A549 (cell line): ENCODE results near the gene CHD6. TPM values are rescaled to one million over a fixed set of nuclear protein-coding genes. Genes with fewer than 3 reads are reported as not detected.

Experiments
- ATAC-seq, 2 experiments: fragments of 200-7000 bp in 1 of 2; fragments of >200 bp in 1 of 2; cut with Nextera tagmentation in 1 of 2; cut with Tn5 transposase in 1 of 2; 3 replicates each; pipeline versions ENCODE4 v1.8.0 to v1.9.1; 2018 to 2020; ENCODE audit warnings: mild to moderate bottlenecking in 1 of 2, moderate library complexity in 1 of 2
- CTCF ChIA-PET: fragments of 300-600 bp; sonication (Branson Sonifier 250); formaldehyde crosslinking; extraction: SDS; loops from one replicate; lab custom pipeline; 2021; ENCODE audit warnings: antibody characterized with exemption, inconsistent platforms; lab: Yijun Ruan, JAX
- POLR2A ChIA-PET: fragments of 350-600 bp; formaldehyde crosslinking; extraction: SDS; loops from one replicate; lab custom pipeline; 2021; ENCODE audit warnings: antibody characterized with exemption, inconsistent platforms; lab: Yijun Ruan, JAX
- DNase-seq, 2 experiments: peaks; one replicate each; pipeline versions ENCODE4 v3.0.0 to v3.0.0-alpha.2; 2011 to 2016; ENCODE audit warnings: low read depth in 1 of 2, low spot score in 1 of 2
- FAIRE-seq: peaks from 2 replicates; lab custom pipeline; 2011; peaks lifted over from hg19 to GRCh38; lab: Jason Lieb, UNC
- H3K27ac ChIP-seq, 2 experiments: fragments of >200 bp; sonication (Bioruptor Twin); formaldehyde crosslinking; 3 replicates each; pipeline ENCODE4 v1.5.1; 2016 to 2017
- H3K4me1 ChIP-seq: fragments of >200 bp; sonication (Bioruptor Twin); formaldehyde crosslinking; 3 replicates; pipeline ENCODE4 v1.6.1; 2016
- H3K4me2 ChIP-seq: fragments of >200 bp; sonication (Bioruptor Twin); formaldehyde crosslinking; 3 replicates; pipeline ENCODE4 v1.6.1; 2016
- H3K4me3 ChIP-seq: fragments of >200 bp; sonication (Bioruptor Twin); formaldehyde crosslinking; 3 replicates; pipeline ENCODE4 v1.5.1; 2016
- H3K9me3 ChIP-seq: fragments of >200 bp; sonication (Bioruptor Twin); formaldehyde crosslinking; 3 replicates; pipeline ENCODE4 v1.6.1; 2016
- CBX8 ChIP-seq: fragments of 200-600 bp; sonication (generic); IDR thresholded peaks from 2 replicates; pipeline ENCODE4 v1.6.1; 2016
- CHD4 ChIP-seq: fragments of 200-600 bp; sonication (generic); IDR thresholded peaks from 2 replicates; pipeline ENCODE4 v1.6.1; 2016; ENCODE audit warnings: antibody characterized with exemption, mild to moderate bottlenecking, borderline replicate concordance
- EHF ChIP-seq: fragments of 250-450 bp; sonication (Bioruptor Pico); IDR thresholded peaks from 2 replicates; pipeline ENCODE4 v1.5.0; 2020; ENCODE audit warnings: mild to moderate bottlenecking
- EP300 ChIP-seq, 2 experiments: fragments of >200 bp; sonication (Bioruptor Twin); formaldehyde crosslinking; IDR thresholded peaks; 2 replicates in 1 of 2; 3 replicates in 1 of 2; pipeline ENCODE4 v1.6.1; 2016 to 2017
- FOSB ChIP-seq: fragments of 250-450 bp; sonication (Bioruptor Pico); IDR thresholded peaks from 2 replicates; pipeline ENCODE4 v1.5.0; 2020; ENCODE audit warnings: mild to moderate bottlenecking, moderate library complexity
- FOSL2 ChIP-seq, 2 experiments: fragments of 450-650 bp in 1 of 2; fragments of >200 bp in 1 of 2; sonication (Bioruptor Twin) in 1 of 2; formaldehyde crosslinking; IDR thresholded peaks; 2 replicates each; pipeline versions ENCODE4 v1.5.0 to v1.6.1; 2016 to 2020; ENCODE audit warnings: mild to moderate bottlenecking in 1 of 2, moderate library complexity in 1 of 2
- FOXS1 ChIP-seq: fragments of 250-450 bp; sonication (Bioruptor Pico); IDR thresholded peaks from 2 replicates; pipeline ENCODE4 v1.5.0; 2020; ENCODE audit warnings: mild to moderate bottlenecking, moderate library complexity
- HDAC2 ChIP-seq: fragments of 200-600 bp; sonication (generic); IDR thresholded peaks from 2 replicates; pipeline ENCODE4 v1.6.1; 2016
- HOXA7 ChIP-seq: fragments of 250-450 bp; sonication (Bioruptor Pico); IDR thresholded peaks from 2 replicates; pipeline ENCODE4 v1.5.0; 2020; ENCODE audit warnings: mild to moderate bottlenecking, moderate library complexity
- HOXB5 ChIP-seq: fragments of 250-450 bp; sonication (Bioruptor Pico); IDR thresholded peaks from 2 replicates; pipeline ENCODE4 v1.5.0; 2020; ENCODE audit warnings: mild to moderate bottlenecking, moderate library complexity
- JUNB ChIP-seq: fragments of >200 bp; sonication (Bioruptor Twin); formaldehyde crosslinking; IDR thresholded peaks from 2 replicates; pipeline ENCODE4 v1.6.1; 2016
- KDM5A ChIP-seq: fragments of 200-600 bp; sonication (generic); IDR thresholded peaks from 2 replicates; pipeline ENCODE4 v1.6.1; 2016; ENCODE audit warnings: antibody characterized with exemption, mild to moderate bottlenecking
- MAFK ChIP-seq: fragments of 450-650 bp; IDR thresholded peaks from 2 replicates; pipeline ENCODE4 v1.6.1; 2014; ENCODE audit not compliant: partially characterized antibody
- MAZ ChIP-seq: fragments of 150-350 bp; IDR thresholded peaks from 2 replicates; pipeline ENCODE4 v1.6.1; 2014; ENCODE audit warnings: antibody characterized with exemption, low read depth, low read length, borderline replicate concordance
- MYC ChIP-seq: IDR thresholded peaks from 2 replicates; pipeline ENCODE4 v1.6.1; 2012; ENCODE audit warnings: mild to moderate bottlenecking, inconsistent platforms, low read length, improper control_type of control experiment, borderline replicate concordance
- NFE2L2 ChIP-seq: fragments of 150-350 bp; conservative IDR thresholded peaks from 2 replicates; pipeline ENCODE4 v1.6.1; 2014; ENCODE audit warnings: low read length
- POLR2AphosphoS2 ChIP-seq: conservative IDR thresholded peaks from 2 replicates; pipeline ENCODE4 v1.6.1; 2012; ENCODE audit warnings: low read length, improper control_type of control experiment, inconsistent platforms
- RCOR1 ChIP-seq: fragments of 150-350 bp; IDR thresholded peaks from 2 replicates; pipeline ENCODE4 v1.6.1; 2014; ENCODE audit warnings: antibody characterized with exemption, low read length, low read depth
- RFX5 ChIP-seq: fragments of 450-650 bp; IDR thresholded peaks from 2 replicates; pipeline ENCODE4 v1.7.1; 2014; ENCODE audit warnings: antibody characterized with exemption, mild to moderate bottlenecking, moderate library complexity
- SMC3 ChIP-seq: fragments of >200 bp; sonication (Bioruptor Twin); formaldehyde crosslinking; IDR thresholded peaks from 3 replicates; pipeline ENCODE4 v1.6.1; 2018; ENCODE audit warnings: inconsistent platforms
- WGBS: methylation state at CpG from one replicate; pipeline ENCODE4 v1.1.6; 2017; ENCODE audit errors: missing lambda C conversion rate; 5-methylcytosine and 5-hydroxymethylcytosine counted together
- polyA plus RNA-seq, 4 experiments: library from polyadenylated mRNA; depleted of rRNA in 3 of 4; stranded (reverse); fragments of >200 nt; fragmentation: RNase III in 1 of 4; extraction: RNeasy Plus Mini Kit Qiagen cat#74134 plus additional on column Dnase treatment in 1 of 4; gene quantifications; 2 replicates in 3 of 4; 3 replicates in 1 of 4; pipeline ENCODE4 v1.2.3, GENCODE V29; 2011 to 2017
- TF ChIP-seq, protein P1 (sequence below): fragments of 200-600 bp; sonication (generic); IDR thresholded peaks from 2 replicates; pipeline ENCODE4 v1.6.1; 2016; ENCODE audit warnings: antibody characterized with exemption, mild to moderate bottlenecking, moderate library complexity
- TF ChIP-seq, protein P2 (sequence below): IDR thresholded peaks from 2 replicates; pipeline ENCODE4 v1.6.1; 2012; ENCODE audit warnings: low read depth, borderline replicate concordance
- TF ChIP-seq, protein P3 (sequence below): fragments of >200 bp; sonication (Bioruptor Twin); formaldehyde crosslinking; IDR thresholded peaks from 3 replicates; pipeline ENCODE4 v1.5.1; 2016
- TF ChIP-seq, protein P4 (sequence below): fragments of 150-350 bp; IDR thresholded peaks from 2 replicates; pipeline ENCODE4 v1.6.1; 2014; ENCODE audit warnings: low read depth, mild to moderate bottlenecking, low read length

Gene CHD6
- polyA plus RNA-seq, 2 of the 4 experiments (the other 2 are of a cell fraction) = 8.2 to 22.6 TPM

DNA sequence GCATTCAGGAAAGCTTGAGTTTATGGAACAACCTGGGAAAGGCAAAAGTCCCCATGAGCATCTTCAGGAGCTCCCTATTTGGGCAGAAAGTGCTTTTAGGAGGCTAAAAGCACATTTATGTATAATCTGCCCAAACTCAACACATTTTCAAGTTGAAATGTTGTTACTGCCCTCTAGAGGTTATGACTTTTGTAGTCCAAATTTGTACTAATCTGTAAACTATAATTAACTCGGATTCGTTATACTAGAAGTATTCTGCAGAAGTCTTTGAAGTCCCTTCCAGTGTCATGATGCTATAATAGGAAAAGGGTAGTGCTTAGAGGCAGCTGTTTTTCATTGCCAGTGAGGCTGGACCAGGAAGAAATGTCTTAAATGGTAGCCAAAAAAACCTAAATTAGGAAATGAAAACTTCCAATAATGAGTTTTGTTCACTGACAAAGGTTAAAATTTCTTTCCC lies 206.8 kb downstream of the CHD6 start (continued):
- TF ChIP-seq, protein P1, sequence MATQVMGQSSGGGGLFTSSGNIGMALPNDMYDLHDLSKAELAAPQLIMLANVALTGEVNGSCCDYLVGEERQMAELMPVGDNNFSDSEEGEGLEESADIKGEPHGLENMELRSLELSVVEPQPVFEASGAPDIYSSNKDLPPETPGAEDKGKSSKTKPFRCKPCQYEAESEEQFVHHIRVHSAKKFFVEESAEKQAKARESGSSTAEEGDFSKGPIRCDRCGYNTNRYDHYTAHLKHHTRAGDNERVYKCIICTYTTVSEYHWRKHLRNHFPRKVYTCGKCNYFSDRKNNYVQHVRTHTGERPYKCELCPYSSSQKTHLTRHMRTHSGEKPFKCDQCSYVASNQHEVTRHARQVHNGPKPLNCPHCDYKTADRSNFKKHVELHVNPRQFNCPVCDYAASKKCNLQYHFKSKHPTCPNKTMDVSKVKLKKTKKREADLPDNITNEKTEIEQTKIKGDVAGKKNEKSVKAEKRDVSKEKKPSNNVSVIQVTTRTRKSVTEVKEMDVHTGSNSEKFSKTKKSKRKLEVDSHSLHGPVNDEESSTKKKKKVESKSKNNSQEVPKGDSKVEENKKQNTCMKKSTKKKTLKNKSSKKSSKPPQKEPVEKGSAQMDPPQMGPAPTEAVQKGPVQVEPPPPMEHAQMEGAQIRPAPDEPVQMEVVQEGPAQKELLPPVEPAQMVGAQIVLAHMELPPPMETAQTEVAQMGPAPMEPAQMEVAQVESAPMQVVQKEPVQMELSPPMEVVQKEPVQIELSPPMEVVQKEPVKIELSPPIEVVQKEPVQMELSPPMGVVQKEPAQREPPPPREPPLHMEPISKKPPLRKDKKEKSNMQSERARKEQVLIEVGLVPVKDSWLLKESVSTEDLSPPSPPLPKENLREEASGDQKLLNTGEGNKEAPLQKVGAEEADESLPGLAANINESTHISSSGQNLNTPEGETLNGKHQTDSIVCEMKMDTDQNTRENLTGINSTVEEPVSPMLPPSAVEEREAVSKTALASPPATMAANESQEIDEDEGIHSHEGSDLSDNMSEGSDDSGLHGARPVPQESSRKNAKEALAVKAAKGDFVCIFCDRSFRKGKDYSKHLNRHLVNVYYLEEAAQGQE = no peak
- TF ChIP-seq MAZ = no peak
- no peak for TF ChIP-seq MAFK
- no peak for TF ChIP-seq CBX8
- TF ChIP-seq HOXB5 (CRISPR knock-in tag) = no peak
- TF ChIP-seq FOXS1 (CRISPR knock-in tag) = no peak
- TF ChIP-seq MYC = no peak
- TF ChIP-seq, all 56 proteins: peak for 3

DNA sequence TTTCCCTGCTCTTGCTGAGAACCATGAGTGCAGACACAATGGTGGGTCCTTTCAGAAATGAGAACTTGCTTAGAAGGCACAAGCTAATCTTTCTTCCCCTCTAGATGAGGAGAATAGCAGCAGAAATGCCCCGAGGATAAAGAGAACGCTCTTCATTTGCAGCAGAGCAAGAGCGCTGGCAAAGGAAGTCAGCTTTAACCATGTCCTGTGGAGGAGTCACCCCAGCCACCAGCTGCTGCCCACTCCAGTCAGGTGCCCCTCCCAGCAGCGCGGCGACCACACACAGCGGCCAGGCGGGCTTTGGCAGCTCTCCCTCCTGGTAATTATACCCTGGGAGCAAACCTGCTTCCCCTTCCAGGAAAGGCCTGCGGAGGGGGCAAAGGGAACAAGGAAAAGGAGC lies 209.2 kb downstream of the CHD6 start:
- no peak overlapping the region for H3K27ac ChIP-seq
- FAIRE-seq = no peak
- ChIA-PET POLR2A (no interaction called here), CTCF (interaction anchor here (1.2 kb wide), 1 partner anchor 11 kb away, joined by 4 read pairs; no protein-coding TSS in a partner anchor)
- no peak for DNase-seq
- TF ChIP-seq FOXS1 (CRISPR knock-in tag) = no peak
- TF ChIP-seq SMC3 = no peak
- no peak for TF ChIP-seq FOSL2 (IDR thresholded peaks at IDR 0.05)
- no peak for TF ChIP-seq FOSL2 (CRISPR knock-in tag; IDR thresholded peaks at IDR 0.05)
- TF ChIP-seq EHF (CRISPR knock-in tag) = no peak
- TF ChIP-seq MYC = no peak
- TF ChIP-seq FOSB = no peak
- no peak for TF ChIP-seq EP300 (IDR thresholded peaks at IDR 0.05)
- TF ChIP-seq, protein P2, sequence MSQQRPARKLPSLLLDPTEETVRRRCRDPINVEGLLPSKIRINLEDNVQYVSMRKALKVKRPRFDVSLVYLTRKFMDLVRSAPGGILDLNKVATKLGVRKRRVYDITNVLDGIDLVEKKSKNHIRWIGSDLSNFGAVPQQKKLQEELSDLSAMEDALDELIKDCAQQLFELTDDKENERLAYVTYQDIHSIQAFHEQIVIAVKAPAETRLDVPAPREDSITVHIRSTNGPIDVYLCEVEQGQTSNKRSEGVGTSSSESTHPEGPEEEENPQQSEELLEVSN = no peak
- TF ChIP-seq POLR2AphosphoS2 = no peak
- ATAC-seq = no peak
- H3K4me1 ChIP-seq = no peaks in the 10 kb centered on the region
- H3K4me2 ChIP-seq = no peak overlapping the region
- 95% methylated on average over 9 of the region's 9 CpGs for WGBS
- no peaks in the 10 kb centered on the region for H3K9me3 ChIP-seq
- H3K4me3 ChIP-seq = no peak overlapping the region

DNA sequence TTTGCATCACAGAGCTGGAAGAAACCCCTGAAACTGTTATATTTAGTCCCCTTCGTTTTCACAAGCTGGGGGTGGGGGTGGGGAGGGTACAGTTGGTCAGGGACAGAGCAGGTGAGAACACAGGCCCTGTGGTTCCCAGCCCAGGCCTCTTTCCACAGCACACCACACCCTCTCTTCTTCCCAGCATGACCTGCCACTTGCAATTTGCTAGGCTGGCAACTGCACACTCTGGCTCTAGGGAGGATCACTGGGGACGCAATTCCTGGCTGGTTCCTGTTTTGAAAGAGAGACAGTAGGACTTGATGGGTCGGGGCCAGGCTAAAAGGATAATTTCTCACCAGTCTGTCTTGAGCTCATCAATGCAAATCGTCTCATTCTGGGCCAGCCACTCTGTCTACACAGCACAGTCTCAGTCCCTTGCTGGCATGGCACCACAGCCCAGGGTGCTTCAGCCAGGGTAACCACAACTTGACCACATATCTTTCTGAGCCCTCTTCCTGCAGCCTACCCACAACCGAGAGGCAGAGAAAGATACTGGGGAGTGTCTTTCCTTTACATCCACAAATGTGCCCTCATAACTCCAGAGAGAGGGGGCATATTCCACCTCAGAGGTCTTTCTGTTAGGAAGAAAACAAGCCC lies 209.9 kb downstream of the CHD6 start:
- CTCF ChIA-PET = interaction anchor here (1.2 kb wide), 1 partner anchor 10 kb away, joined by 4 read pairs; no protein-coding TSS in a partner anchor

More for the DNA sequence above, 209.9 kb downstream of the CHD6 start:
- Histone ChIP-seq H3K4me3 (no peak overlapping the region), H3K4me1 (no peaks in the 10 kb centered on the region), H3K9me3 (no peaks in the 10 kb centered on the region), H3K27ac (no peak overlapping the region), H3K4me2 (no peak overlapping the region)
- FAIRE-seq (no peak), ATAC-seq (no peak), DNase-seq (no peak)
- POLR2A ChIA-PET = no interaction called here
- 74% methylated on average over 5 of the region's 5 CpGs for WGBS
- no peak for TF ChIP-seq RFX5
- no peak for TF ChIP-seq NFE2L2
- no peak for TF ChIP-seq CHD4
- no peak for TF ChIP-seq HOXA7 (CRISPR knock-in tag)
- no peak for TF ChIP-seq MAFK
- TF ChIP-seq, protein P3, sequence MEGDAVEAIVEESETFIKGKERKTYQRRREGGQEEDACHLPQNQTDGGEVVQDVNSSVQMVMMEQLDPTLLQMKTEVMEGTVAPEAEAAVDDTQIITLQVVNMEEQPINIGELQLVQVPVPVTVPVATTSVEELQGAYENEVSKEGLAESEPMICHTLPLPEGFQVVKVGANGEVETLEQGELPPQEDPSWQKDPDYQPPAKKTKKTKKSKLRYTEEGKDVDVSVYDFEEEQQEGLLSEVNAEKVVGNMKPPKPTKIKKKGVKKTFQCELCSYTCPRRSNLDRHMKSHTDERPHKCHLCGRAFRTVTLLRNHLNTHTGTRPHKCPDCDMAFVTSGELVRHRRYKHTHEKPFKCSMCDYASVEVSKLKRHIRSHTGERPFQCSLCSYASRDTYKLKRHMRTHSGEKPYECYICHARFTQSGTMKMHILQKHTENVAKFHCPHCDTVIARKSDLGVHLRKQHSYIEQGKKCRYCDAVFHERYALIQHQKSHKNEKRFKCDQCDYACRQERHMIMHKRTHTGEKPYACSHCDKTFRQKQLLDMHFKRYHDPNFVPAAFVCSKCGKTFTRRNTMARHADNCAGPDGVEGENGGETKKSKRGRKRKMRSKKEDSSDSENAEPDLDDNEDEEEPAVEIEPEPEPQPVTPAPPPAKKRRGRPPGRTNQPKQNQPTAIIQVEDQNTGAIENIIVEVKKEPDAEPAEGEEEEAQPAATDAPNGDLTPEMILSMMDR = no peak
- no peak for TF ChIP-seq KDM5A
- TF ChIP-seq, protein P4, sequence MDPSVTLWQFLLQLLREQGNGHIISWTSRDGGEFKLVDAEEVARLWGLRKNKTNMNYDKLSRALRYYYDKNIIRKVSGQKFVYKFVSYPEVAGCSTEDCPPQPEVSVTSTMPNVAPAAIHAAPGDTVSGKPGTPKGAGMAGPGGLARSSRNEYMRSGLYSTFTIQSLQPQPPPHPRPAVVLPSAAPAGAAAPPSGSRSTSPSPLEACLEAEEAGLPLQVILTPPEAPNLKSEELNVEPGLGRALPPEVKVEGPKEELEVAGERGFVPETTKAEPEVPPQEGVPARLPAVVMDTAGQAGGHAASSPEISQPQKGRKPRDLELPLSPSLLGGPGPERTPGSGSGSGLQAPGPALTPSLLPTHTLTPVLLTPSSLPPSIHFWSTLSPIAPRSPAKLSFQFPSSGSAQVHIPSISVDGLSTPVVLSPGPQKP = no peak
- TF ChIP-seq RCOR1 = no peak
- TF ChIP-seq, protein P2 = no peak
- TF ChIP-seq SMC3 = no peak
- no peak for TF ChIP-seq JUNB
- TF ChIP-seq POLR2AphosphoS2 = no peak
- no peak for TF ChIP-seq HDAC2
